ENCODE data around the gene PDC.

- no peak for TF ChIP-seq POLR2A (IDR thresholded peaks at IDR 0.05)
- TF ChIP-seq, protein P1, sequence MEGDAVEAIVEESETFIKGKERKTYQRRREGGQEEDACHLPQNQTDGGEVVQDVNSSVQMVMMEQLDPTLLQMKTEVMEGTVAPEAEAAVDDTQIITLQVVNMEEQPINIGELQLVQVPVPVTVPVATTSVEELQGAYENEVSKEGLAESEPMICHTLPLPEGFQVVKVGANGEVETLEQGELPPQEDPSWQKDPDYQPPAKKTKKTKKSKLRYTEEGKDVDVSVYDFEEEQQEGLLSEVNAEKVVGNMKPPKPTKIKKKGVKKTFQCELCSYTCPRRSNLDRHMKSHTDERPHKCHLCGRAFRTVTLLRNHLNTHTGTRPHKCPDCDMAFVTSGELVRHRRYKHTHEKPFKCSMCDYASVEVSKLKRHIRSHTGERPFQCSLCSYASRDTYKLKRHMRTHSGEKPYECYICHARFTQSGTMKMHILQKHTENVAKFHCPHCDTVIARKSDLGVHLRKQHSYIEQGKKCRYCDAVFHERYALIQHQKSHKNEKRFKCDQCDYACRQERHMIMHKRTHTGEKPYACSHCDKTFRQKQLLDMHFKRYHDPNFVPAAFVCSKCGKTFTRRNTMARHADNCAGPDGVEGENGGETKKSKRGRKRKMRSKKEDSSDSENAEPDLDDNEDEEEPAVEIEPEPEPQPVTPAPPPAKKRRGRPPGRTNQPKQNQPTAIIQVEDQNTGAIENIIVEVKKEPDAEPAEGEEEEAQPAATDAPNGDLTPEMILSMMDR (IDR thresholded peaks at IDR 0.05), result no peak
These were observed 37.9 kb upstream of the PDC start for GRCh38 chr1:186498695-186499389.
